K562 (cell line): Measurements from ENCODE around the gene C9orf50. TPM values are rescaled to one million over a fixed set of nuclear protein-coding genes. Genes with fewer than 3 reads are reported as not detected.

Experiments used
- CBFA2T2 ChIP-seq: fragments of 450-650 bp; conservative IDR thresholded peaks from 2 replicates; pipeline ENCODE4 v1.6.1; 2017; ENCODE audit warnings: mild to moderate bottlenecking
- CBX3 ChIP-seq, 2 experiments: IDR thresholded peaks; 1 replicate in 1 of 2; 2 replicates in 1 of 2; pipeline ENCODE4 v1.6.1; 2012; ENCODE audit warnings: inconsistent platforms in 2 of 2, low read length in 2 of 2, borderline replicate concordance in 1 of 2, control low read depth in 1 of 2
- CBX5 ChIP-seq: IDR thresholded peaks from 2 replicates; pipeline ENCODE4 v1.6.1; 2014; ENCODE audit warnings: low read depth, borderline replicate concordance
- CEBPG ChIP-seq, 3 experiments: fragments of 200-800 bp in 1 of 3; sonication (Bioruptor generic) in 1 of 3; sonication (generic) in 1 of 3; formaldehyde crosslinking in 1 of 3; IDR thresholded peaks in 2 of 3; conservative IDR thresholded peaks in 1 of 3; 2 replicates each; pipeline versions ENCODE4 v1.6.1 to v1.8.0; 2016 to 2022; ENCODE audit warnings: missing compliant biosample characterization in 2 of 3, missing genetic modification characterization in 2 of 3, mild to moderate bottlenecking in 1 of 3, missing genetic modification reagents in 1 of 3
- MAZ ChIP-seq, 2 experiments: fragments of 450-650 bp in 1 of 2; sonication (generic) in 1 of 2; formaldehyde crosslinking; IDR thresholded peaks in 1 of 2; conservative IDR thresholded peaks in 1 of 2; 2 replicates each; pipeline versions ENCODE4 v1.4.0 to v1.5.0; 2020; ENCODE audit warnings: mild to moderate bottlenecking in 1 of 2, missing genetic modification reagents in 1 of 2
- RBFOX2 ChIP-seq: fragments of 200-400 bp; formaldehyde crosslinking; IDR thresholded peaks from 2 replicates; pipeline ENCODE4 v1.6.1; 2017; ENCODE audit warnings: low read depth, mild to moderate bottlenecking, low read length, moderate library complexity
- SETDB1 ChIP-seq: IDR thresholded peaks from one replicate; pipeline ENCODE4 v1.6.1; 2012; ENCODE audit warnings: low read length, control low read depth, inconsistent platforms
- THRAP3 ChIP-seq: fragments of 450-650 bp; IDR thresholded peaks from 2 replicates; pipeline ENCODE4 v1.6.1; 2016; ENCODE audit warnings: mild to moderate bottlenecking, inconsistent platforms, borderline replicate concordance
- ZNF184 ChIP-seq: sonication (generic); formaldehyde crosslinking; IDR thresholded peaks from 2 replicates; pipeline ENCODE4 v1.5.0; 2020; ENCODE audit warnings: missing genetic modification reagents
- ZNF695 ChIP-seq: fragments of 450-650 bp; formaldehyde crosslinking; IDR thresholded peaks from 2 replicates; pipeline ENCODE4 v1.4.0; 2020; ENCODE audit warnings: mild to moderate bottlenecking, moderate library complexity
- ZZZ3 ChIP-seq: fragments of 450-650 bp; IDR thresholded peaks from 2 replicates; pipeline ENCODE4 v1.6.1; 2016; ENCODE audit warnings: antibody characterized with exemption, mild to moderate bottlenecking, moderate library complexity
- polyA plus RNA-seq, 8 experiments: library from polyadenylated mRNA; depleted of rRNA in 4 of 8; stranded (reverse) in 5 of 8; unstranded in 3 of 8; fragments of >200 nt; fragmentation: Nextera tagmentation in 2 of 8; fragmentation: Illumina TruSeq in 1 of 8; extraction: Ambion mirVana in 2 of 8; extraction: Trizol in 1 of 8; gene quantifications; 2 replicates each; pipeline versions ENCODE4 v1.2.1 to v1.2.3, GENCODE V29; 2011 to 2014; ENCODE audit warnings: inconsistent platforms in 1 of 8, missing spikeins in 1 of 8
- total RNA-seq, 7 experiments: library from RNA; depleted of rRNA in 6 of 7; stranded (reverse); fragments of >200 nt in 6 of 7; fragmentation: Illumina TruSeq in 2 of 7; extraction: Trizol in 2 of 7; gene quantifications; 2 replicates each; pipeline versions ENCODE4 v1.2.1 to v1.2.3, GENCODE V29; 2011 to 2021; ENCODE audit warnings: low replicate concordance in 1 of 7
- TF ChIP-seq, protein P1 (sequence below), 2 experiments: fragments of 450-650 bp in 1 of 2; sonication (generic) in 1 of 2; formaldehyde crosslinking in 1 of 2; IDR thresholded peaks; 2 replicates each; pipeline versions ENCODE4 v1.7.1 to v1.9.0; 2016 to 2022; ENCODE audit warnings: inconsistent platforms in 1 of 2, mild to moderate bottlenecking in 1 of 2, missing genetic modification reagents in 1 of 2
- TF ChIP-seq, protein P2 (sequence below), 2 experiments: IDR thresholded peaks; 2 replicates each; pipeline ENCODE4 v1.6.1; 2011; ENCODE audit warnings: borderline replicate concordance in 1 of 2, control low read depth in 1 of 2, low read depth in 1 of 2, low read length in 1 of 2, mild to moderate bottlenecking in 1 of 2, mixed read lengths in 1 of 2, moderate library complexity in 1 of 2; ENCODE audit not compliant: insufficient read depth in 1 of 2, insufficient read length in 1 of 2, poor library complexity in 1 of 2, severe bottlenecking in 1 of 2; ENCODE audit errors: extremely low read depth in 1 of 2
- TF ChIP-seq, protein P3 (sequence below): fragments of 450-650 bp; IDR thresholded peaks from 2 replicates; pipeline ENCODE4 v1.6.1; 2017; ENCODE audit warnings: antibody characterized with exemption

Gene C9orf50
- total and polyA plus RNA-seq, 9 of the 15 experiments (the other 6 are each of a cell fraction or from before 2014, with no cell fraction given): not detected

DNA sequence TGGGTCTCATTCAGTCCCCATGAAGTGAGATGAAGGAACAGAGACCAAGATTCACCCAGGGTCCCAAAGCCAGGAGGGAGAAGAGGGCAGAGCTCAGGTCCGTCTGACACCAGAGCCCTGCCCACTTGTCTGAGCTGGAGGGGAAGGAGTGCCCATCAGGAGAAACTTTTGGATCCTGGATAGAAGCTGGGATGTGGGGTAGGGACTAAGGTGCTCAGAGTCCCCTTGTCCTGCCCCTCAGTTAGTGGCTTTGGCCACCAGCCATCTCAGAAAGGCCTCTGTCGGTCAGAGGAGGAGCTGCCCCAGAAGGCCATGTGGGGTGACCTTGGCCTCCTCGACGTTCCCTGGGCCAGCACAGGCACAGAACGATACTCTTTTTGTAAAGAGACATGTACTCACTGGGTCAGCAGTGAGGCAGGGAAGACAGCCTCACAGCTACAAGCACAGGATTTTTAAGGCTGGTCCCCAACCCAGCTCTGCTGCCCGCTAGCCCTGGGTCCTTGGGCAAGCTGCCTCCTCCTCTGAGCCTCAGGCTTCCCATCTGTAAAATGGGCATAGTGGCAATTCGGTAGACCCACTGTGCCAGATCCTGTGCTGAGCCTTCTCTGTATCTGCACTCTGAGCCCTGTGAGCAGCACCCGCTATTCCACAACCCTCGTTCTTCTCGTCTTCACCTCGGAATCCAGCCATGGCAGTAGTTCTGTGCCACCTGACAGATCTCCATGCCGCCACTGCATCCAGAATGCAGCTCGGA, 49.4 kb downstream of the C9orf50 start (continued):
- TF ChIP-seq, protein P1, sequence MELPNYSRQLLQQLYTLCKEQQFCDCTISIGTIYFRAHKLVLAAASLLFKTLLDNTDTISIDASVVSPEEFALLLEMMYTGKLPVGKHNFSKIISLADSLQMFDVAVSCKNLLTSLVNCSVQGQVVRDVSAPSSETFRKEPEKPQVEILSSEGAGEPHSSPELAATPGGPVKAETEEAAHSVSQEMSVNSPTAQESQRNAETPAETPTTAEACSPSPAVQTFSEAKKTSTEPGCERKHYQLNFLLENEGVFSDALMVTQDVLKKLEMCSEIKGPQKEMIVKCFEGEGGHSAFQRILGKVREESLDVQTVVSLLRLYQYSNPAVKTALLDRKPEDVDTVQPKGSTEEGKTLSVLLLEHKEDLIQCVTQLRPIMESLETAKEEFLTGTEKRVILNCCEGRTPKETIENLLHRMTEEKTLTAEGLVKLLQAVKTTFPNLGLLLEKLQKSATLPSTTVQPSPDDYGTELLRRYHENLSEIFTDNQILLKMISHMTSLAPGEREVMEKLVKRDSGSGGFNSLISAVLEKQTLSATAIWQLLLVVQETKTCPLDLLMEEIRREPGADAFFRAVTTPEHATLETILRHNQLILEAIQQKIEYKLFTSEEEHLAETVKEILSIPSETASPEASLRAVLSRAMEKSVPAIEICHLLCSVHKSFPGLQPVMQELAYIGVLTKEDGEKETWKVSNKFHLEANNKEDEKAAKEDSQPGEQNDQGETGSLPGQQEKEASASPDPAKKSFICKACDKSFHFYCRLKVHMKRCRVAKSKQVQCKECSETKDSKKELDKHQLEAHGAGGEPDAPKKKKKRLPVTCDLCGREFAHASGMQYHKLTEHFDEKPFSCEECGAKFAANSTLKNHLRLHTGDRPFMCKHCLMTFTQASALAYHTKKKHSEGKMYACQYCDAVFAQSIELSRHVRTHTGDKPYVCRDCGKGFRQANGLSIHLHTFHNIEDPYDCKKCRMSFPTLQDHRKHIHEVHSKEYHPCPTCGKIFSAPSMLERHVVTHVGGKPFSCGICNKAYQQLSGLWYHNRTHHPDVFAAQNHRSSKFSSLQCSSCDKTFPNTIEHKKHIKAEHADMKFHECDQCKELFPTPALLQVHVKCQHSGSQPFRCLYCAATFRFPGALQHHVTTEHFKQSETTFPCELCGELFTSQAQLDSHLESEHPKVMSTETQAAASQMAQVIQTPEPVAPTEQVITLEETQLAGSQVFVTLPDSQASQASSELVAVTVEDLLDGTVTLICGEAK (IDR thresholded peaks at IDR 0.05): no peak
- TF ChIP-seq, protein P1 (CRISPR knock-in tag; IDR thresholded peaks at IDR 0.05): no peak
- TF ChIP-seq, protein P2, sequence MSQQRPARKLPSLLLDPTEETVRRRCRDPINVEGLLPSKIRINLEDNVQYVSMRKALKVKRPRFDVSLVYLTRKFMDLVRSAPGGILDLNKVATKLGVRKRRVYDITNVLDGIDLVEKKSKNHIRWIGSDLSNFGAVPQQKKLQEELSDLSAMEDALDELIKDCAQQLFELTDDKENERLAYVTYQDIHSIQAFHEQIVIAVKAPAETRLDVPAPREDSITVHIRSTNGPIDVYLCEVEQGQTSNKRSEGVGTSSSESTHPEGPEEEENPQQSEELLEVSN (IDR thresholded peaks at IDR 0.05; ENCODE audit: borderline replicate concordance in 1 of 2, extremely low read depth in 1 of 2, insufficient read depth in 1 of 2, insufficient read length in 1 of 2, low read depth in 1 of 2, low read length in 1 of 2, poor library complexity in 1 of 2, severe bottlenecking in 1 of 2): no peak
- TF ChIP-seq CBX5 (no peak), THRAP3 (no peak), SETDB1 (no peak), CBFA2T2 (no peak), ZNF184 (CRISPR knock-in tag) (no peak), CBX3 (IDR thresholded peaks at IDR 0.05; ENCODE audit: borderline replicate concordance in 1 of 2, low read length in 2 of 2) (peak in 1 of 2 experiments; percentile 31; a peak in 1 of 3 replicates), CEBPG (CRISPR knock-in tag; IDR thresholded peaks at IDR 0.05) (no peak), CEBPG (tag; conservative IDR thresholded peaks at IDR 0.05 in 1 of 2, IDR thresholded peaks at IDR 0.05 in 1 of 2) (no peak), ZNF695 (CRISPR knock-in tag) (no peak), MAZ (CRISPR knock-in tag; conservative IDR thresholded peaks at IDR 0.05 in 1 of 2, IDR thresholded peaks at IDR 0.05 in 1 of 2) (no peak), ZZZ3 (no peak), RBFOX2 (no peak)
- TF ChIP-seq, protein P3, sequence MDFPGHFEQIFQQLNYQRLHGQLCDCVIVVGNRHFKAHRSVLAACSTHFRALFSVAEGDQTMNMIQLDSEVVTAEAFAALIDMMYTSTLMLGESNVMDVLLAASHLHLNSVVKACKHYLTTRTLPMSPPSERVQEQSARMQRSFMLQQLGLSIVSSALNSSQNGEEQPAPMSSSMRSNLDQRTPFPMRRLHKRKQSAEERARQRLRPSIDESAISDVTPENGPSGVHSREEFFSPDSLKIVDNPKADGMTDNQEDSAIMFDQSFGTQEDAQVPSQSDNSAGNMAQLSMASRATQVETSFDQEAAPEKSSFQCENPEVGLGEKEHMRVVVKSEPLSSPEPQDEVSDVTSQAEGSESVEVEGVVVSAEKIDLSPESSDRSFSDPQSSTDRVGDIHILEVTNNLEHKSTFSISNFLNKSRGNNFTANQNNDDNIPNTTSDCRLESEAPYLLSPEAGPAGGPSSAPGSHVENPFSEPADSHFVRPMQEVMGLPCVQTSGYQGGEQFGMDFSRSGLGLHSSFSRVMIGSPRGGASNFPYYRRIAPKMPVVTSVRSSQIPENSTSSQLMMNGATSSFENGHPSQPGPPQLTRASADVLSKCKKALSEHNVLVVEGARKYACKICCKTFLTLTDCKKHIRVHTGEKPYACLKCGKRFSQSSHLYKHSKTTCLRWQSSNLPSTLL: no peak
